ENCODE data around the gene P2RX2.

P2RX2 gene

DNA sequence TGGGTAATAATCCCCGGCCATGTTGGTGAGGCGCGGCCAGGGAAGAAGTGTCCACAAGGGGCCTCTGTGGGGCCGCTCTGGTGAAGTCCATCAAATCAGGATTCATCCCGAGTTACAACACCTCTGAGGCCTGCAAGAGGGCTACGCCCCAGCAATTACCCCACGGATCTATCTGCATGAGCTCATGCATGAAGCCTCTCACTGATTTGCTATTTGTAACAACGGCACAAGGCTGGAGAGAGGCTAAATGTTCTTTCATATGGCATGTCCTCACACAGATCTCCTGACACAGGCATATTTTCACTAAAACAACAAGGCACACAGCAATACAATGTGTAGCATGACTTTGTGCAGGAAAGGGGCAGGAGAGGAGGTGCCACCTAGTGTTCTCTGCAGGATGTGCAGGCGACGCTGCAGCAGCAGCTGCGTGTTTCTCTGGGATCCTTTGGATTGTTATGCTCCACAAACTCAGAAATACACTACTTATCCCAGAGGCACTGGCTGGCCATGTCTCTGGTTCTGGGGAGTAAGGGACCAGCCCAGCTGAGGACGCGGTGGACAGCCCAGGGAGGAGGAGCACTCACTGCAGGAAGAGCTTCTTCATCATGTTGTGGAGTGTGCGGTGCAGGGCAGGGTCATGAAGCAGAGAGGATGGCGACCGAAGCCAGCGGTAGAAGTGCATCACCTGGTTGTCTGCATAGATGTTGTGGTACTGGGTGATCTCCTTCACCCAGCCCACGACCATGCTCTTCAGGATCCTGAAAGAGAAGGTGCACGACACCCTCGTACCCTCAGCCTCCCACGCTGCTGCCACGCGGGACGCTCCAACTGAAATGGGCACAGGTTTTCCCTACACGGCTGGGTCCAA lies 20.2 kb downstream of the P2RX2 start:
- no peak for DNase-seq

GRCh38 chr12:132639956-132640520 lies 21.5 kb downstream of the P2RX2 start:
- no peak for DNase-seq

- no peak for DNase-seq
Measured at GRCh38 chr12:132640936-132641335, 22.4 kb downstream of the P2RX2 start.

DNA sequence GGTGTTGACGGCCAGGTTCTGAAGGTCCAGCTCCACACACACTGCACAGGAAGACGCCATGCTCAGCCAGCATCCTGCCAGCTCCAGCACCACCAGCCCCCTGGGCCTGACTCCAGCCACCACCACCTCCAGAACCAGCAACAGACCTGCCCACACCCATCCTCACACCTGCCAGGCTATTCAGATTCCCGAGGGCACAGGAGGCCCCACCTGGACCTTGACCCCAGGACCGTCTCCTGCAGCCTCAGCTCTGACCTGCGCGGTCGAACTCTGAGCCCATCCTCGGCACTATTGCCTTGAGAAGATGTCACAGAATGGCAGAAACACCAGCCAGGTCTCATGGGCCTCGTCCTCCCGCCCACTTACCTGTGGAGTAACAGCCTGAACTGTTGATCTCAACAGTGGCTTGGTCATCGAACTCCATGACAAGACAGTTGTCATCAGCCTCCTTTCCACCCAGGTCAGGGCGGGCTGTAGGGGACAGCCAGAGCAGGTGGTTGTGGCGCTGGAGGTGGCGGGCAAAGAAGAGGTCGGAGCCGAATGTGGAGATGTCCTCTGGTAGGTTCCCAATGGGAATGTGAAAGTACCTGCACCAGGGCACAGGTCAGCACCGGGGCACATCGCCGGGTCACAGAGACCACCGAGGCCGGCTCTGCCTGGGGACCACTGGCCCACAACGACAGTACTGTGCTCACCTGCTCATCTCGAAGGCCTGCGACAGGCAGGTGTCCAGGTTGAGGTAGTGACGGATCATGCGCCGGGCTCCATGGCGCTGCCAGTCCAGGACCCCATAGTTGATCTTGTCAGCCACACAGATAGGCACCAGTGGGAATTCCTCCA lies 23.5 kb downstream of the P2RX2 start:
- DNase-seq = no peak

GRCh38 chr12:132642846-132643835 lies 24.6 kb downstream of the P2RX2 start:
- no peak for DNase-seq

DNA sequence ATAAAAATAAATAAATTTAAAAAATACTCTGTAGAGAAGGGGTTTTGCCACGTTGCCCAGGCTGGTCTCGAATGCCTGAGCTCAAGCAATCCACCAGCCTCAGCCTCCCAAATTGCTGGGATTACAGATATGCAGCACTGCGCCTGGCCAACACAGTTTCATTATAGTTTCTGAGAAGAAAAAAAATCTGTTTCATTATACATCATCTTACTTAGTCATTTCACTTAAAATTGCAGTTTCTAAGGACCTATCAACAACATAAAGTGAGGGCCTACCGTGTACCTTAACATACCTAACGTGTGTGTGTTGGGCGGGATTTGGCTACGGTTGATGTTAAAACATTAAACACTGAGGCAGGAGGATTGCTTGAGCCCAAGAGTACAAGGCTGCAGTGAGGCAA lies 28.3 kb downstream of the P2RX2 start:
- no peak for DNase-seq

DNA sequence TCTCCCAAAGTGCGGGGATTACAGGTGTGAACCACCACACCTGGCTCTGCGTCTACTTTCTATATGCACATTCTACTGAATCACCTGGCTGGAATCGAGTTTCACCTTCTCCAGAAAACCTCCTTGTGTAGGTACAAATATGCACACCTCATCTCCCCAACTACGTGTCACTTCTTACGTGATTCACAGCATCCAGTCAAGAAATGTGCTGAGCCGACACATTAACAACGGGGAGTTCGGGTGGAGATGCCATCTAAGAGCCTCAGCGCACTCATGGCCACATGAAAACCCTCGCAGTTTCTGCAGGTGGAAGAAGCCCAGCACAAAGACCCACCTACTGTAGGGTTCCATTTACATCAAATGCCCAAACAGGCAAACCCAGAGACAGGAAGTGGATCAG lies 29.3 kb downstream of the P2RX2 start:
- DNase-seq = no peak

GRCh38 chr12:132648616-132649225 lies 30.1 kb downstream of the P2RX2 start:
- no peak for DNase-seq

- DNase-seq = no peak
Measured at GRCh38 chr12:132649226-132649945, 30.8 kb downstream of the P2RX2 start.

GRCh38 chr12:132651444-132652100 lies 33.0 kb downstream of the P2RX2 start:
- no peak for DNase-seq

DNA sequence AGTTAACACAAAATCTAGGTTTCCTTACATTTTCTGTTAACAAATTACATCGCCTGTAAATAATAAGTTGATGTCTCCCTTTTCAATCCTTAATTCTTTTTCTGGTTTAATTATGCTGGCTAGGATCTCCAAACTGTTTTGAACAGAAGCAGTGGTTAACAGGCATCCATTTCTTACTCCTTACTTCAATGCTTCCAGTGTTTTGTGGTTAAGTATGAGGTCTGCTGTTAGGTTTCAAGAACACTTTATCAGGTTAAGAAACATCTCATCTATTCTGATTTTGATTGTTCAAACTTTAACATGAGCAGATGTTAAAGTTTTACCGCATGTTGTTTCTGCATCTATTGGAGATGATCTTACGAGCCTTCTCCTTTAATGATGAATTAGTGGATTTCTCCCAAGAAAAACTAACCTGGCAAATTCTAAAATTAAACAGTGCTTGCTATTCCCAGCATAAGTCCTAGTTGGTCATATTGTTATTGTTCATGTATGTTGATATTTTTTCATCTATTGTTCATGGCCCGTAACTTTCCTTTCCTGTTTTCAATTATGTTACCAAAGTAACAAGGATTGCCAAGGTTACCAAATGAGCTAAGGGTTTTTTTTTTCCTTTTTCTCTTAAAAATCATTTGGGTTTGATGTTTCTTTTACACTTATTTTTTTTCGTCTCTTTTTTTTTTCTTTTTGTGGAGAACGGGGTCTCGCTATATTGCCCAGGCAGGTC lies 35.2 kb downstream of the P2RX2 start:
- no peak for DNase-seq

GRCh38 chr12:132657004-132657727 lies 38.6 kb downstream of the P2RX2 start:
- no peak for DNase-seq

DNA sequence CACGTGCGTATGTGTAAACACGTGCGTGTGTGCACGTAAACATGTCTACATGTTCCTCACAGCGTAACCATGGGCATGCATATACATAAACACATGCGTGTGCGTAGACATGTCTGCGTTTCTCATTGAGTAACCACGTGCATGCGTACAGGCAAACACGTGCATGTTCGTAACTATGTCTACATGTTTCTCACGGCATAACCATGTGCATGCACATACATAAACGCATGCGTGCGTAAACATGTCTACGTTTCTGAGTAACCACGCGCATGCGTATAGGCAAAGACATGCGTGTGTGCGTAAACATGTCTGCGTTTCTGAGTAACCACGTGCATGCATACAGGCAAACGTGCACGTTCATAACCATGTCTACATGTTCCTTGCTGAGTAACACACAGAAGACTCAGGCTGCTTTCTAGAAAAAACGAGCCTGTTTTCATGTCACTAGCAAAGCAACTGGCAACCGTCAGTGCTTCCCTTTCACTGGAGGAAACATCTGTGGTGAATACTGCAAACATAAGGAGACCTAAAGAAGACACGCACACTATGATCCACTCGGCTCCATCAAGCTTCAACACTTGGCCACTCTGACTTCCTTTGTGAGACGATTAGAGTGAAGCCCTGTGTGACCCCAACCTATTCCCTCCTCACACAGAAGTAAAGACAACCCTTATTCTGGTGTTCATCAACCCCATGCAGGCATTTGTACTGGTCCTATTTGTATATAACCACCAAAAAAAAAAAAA lies 39.7 kb downstream of the P2RX2 start:
- DNase-seq = no peak

- no peak for DNase-seq
Measured at GRCh38 chr12:132659146-132659545, 40.6 kb downstream of the P2RX2 start.

GRCh38 chr12:132660052-132660451 lies 41.5 kb downstream of the P2RX2 start:
- DNase-seq = no peak

GRCh38 chr12:132660996-132661395 lies 42.4 kb downstream of the P2RX2 start:
- DNase-seq = no peak

DNA sequence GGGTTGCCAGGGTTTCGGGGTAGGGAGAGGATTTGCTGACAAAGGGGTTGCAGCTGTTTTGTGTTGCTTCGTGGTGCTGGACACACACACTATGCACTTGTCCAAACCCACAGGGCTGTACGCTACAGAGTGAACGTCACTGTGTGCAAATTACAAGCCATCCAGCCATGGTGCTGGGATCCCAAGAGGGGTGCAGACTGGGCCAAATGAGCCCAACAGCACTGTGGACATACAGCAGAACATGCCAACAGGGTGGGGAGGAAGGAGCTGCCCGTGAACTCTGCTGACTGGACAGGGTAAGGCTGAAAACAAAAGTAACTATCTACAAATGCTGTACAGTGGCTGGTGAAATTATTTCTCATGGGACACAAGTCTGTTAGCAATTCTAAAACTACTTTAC lies 43.4 kb downstream of the P2RX2 start:
- DNase-seq = no peak
